ENCODE data around the gene C10orf53.

C10orf53 gene

DNA sequence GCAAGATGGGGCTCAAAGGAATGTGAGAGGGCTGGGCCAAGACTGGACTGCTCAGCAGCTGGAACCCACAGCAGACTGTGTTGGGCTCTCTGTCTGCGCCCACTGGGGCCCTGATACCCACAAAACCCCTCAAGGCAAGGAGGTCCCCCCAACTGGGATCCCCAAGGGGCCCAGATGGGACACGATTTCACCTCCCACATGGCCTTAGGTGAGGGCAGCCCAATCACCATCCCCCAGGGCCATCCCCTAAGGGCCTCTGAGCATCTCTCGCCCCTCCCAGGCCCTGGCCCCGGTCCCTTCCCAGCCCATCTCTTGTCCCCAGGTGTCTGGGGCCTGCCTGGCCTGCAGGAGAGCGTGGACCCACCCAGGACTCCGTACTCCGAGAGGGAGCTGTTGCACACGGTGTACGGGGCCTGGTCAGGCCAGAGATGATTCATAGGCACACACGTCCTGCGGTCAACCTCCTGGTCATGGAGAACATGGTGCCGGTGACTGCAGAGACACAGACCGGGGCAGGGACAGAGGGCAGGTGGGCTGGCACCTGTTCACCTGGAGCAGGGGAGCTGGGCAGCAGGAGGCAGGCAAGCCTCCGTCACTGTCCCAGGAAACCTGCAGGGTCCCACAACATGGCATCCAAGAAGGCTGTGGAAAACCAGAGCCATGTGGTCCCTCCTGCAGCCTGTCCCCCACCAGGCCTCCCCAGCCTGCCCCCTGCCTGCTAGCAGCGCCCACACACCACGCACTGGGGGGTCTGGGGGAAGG is 61.1 kb downstream of the C10orf53 start:
- DNase-seq, result no peak

DNA sequence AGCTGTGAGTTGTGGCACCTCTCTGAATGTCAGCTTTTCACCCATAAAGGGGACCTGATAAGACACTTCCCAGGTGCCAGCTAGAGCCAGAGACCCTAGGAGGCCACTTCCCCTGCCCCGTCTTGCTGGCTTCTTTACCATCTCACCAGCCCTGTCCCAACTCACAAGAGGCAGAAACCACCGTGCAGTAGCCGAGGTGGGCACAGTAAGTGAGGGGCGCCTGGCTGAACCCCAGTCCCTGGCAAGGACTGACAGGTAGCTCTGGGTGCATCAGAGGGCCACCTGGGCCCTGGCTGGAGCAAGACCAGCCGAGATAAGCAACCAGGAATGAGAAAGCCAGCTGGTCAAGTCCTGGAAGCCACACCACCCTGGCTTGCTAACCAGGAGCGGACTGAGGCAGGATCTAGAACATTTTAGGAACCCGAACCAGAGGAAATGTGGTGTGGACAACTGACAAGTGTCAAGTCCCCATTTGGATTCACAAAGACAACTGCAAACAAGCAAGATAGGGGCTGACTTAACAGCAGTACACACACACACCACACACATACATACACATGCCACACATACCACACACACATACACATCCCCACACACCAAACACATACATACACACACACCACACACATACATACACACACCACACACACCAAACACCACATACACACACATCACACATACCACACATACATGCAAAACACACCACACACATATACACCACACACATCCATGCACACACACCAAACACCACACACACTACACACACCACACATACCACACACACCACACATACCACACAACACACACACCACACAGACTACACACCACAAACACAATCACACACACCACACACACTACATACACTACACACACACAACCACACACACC is 61.9 kb downstream of the C10orf53 start:
- DNase-seq, result no peak

DNA sequence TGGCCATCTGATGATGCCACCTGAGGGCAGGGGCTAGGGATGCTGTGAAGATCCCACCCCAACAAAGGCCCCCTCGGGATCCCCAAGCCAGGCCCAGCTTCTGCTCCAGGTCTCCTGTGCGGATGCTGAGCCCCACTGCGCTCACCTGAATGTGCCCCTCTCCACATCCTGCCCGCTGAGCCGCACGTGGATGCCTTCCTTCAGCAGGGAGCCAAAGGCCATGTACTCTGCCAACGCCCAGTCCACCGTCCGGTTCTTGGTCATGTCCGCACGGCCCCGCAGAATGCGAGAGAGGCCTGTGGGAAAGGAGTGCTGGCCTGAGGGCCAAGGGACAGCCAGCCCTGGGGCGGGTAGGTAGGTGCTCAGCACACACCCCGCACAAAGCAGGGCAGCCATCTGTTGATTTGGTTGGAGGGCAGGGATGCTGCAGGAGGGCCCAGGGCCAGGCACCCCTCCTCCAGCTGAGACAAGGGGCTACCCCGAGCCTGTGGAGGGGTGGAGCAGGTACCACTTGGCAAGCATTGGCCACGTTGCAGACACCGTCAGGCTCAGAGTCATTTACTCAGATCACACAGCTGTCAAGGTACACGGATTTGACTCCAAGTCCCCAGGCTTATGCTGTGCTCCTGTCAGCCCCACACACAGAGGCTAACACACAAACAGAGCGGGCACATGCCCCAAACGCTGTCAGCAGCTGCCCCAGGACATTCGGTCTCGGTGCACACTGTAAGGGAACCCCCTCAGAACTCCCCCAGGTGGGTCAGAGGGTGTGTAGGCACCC is 63.4 kb downstream of the C10orf53 start:
- DNase-seq, result no peak

DNA sequence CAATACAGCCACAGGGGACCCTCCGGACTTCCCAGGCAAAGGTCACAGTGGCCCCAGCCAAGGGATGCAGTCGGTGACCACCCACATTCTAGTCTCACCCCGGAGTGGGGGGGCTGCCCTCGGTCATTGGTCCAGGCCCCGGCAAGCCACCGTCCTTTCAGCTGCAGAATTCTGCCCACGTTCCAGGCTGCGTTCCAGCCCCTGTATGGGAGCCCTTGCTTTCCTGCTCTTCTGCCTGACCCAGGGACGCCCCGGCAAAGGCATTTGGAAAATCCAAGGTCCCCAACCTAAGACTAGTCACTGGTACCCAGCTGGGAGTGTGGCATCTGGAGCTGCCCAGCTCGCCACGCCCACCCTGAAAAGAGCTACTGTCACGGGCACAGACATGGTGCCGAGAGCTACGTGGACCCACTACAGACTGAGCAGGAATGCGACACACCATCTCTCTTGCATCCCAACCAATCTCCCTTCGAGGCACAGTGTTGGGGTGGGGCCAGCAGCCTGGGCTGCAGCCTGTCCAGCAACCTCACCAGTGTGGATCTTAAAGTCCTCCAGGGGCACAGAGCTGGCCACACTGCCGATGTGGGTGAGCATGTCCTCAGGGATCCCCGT is 64.1 kb downstream of the C10orf53 start:
- DNase-seq, result no peak

DNA sequence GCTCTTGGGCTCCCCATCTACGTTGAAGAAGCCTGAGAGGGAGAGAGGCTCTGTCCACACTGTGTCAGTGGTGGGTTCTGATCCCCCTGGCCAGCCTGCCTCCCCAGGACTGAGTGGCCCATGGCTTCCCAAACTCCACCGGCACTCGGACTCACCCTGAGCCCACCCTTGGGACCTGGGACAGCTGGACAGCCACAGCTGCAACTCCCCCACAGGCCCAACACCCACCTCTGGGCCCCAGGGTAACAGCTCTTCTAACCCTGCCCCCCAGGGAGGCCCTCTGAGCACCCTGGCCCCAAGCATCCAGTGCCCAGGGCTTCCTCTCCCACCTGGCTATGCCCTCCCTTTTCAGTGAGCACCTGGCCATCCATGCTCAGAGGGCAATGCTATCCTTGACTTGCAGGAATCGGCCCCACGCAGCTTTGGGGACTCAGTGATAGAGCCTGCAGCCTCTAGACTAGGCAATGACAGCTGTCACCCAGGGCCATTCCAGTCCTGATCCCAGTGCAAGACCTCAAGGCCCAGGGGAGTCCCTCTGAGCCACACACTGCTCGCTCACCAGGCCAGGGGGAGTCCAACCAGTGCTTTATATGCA is 64.7 kb downstream of the C10orf53 start:
- DNase-seq, result no peak

DNA sequence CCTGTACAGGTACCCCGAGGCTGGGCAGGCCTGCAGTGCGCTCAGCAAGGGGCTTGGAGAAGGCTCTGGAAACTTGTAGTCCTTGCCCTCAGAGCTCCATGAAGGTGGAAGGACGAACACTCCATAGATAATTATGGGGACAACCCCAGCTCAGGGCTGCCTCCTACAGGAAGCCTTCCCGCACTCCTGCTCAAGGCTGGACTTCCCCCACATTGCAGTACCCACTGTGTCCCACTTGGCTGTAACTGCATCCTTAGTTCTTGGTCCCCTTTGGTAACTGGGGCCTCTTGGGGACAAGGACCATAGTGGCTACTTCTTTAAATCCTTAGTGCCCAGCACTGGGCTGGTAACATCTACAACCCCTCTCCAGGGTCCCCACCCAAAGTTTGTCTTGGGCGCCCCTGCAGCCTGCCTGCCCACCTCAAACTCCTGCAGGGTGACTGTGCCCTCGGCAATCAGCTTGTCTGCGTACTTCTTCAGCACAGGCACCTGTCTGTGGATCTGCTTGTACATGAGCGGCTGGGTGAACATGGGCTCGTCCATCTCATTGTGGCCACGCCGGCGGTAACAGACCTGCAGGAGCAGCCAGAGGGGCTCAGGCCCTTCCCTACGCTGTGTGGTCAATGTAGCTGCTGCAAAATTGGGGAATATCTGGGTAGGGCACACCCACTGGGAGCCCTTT is 65.6 kb downstream of the C10orf53 start:
- no peak for DNase-seq

DNA sequence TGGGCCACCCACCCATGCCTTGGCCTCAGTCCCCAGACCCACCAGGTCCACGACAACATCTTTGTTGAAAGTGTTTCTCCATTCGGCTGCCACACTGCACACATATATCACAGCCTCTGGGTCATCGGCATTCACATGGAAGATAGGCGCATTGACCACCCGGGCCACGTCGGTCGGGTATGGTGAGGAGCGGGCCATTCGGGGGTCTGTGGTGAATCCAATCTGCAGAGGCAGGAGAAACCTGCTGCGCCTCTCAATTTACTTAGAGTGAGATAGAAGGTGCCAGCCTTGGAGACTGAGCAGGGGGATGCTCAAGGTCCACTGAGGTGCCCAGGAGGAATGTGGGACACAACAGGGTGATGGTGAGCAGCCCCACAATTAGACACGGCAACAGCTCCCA is 66.3 kb downstream of the C10orf53 start:
- DNase-seq, result no peak

DNA sequence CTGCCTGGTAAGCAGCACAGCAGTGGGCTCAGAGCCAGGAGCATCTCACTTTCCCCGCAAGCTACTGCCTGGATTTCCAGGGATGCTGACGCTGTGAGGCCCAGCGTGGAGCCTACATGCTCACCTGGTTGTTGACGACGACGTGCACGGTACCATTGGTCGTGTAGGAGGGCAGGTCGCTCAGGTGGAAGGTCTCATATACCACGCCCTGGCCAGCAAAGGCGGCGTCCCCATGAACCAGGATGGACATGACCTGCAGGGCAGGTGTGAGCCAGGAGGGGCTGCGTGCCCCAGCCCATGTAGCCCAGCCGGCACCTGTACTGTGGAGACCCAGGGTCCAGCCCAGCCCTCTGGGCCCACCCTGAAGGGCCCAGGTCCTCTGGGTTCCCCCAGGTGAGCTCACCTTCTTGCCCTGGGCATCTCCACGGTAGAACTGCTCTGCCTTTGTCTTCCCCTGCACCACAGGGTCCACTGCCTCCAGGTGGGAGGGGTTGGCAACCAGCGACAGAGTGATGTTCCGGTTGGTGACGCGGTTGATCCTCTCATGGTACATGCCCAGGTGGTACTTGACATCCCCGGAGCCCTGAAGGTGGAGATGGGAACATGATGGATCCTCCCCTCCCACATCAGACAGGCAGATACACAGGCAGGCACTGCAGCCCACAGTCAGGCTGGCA is 67.3 kb downstream of the C10orf53 start:
- DNase-seq, result no peak

All from DMS153 (cell line).